ES-I3 (cell line): ENCODE results near the gene MAPK14.

Experiments used
- H3K36me3 ChIP-seq: 2 replicates; pipeline ENCODE4 v1.6.1; 2013; ENCODE audit warnings: mild to moderate bottlenecking, low read length, control low read depth, moderate library complexity; ENCODE audit not compliant: insufficient read depth
- H3K4me1 ChIP-seq: 2 replicates; pipeline ENCODE4 v1.6.1; 2013; ENCODE audit warnings: mild to moderate bottlenecking, control low read depth, low read length; ENCODE audit not compliant: insufficient read depth
- H3K9ac ChIP-seq: 2 replicates; pipeline ENCODE4 v1.6.1; 2013; ENCODE audit warnings: low read depth, mild to moderate bottlenecking, low read length, moderate library complexity
- H3K9me3 ChIP-seq: 2 replicates; pipeline ENCODE4 v1.6.1; 2013; ENCODE audit warnings: mild to moderate bottlenecking, low read length, moderate library complexity; ENCODE audit not compliant: control insufficient read depth, insufficient read depth

The MAPK14 gene

DNA sequence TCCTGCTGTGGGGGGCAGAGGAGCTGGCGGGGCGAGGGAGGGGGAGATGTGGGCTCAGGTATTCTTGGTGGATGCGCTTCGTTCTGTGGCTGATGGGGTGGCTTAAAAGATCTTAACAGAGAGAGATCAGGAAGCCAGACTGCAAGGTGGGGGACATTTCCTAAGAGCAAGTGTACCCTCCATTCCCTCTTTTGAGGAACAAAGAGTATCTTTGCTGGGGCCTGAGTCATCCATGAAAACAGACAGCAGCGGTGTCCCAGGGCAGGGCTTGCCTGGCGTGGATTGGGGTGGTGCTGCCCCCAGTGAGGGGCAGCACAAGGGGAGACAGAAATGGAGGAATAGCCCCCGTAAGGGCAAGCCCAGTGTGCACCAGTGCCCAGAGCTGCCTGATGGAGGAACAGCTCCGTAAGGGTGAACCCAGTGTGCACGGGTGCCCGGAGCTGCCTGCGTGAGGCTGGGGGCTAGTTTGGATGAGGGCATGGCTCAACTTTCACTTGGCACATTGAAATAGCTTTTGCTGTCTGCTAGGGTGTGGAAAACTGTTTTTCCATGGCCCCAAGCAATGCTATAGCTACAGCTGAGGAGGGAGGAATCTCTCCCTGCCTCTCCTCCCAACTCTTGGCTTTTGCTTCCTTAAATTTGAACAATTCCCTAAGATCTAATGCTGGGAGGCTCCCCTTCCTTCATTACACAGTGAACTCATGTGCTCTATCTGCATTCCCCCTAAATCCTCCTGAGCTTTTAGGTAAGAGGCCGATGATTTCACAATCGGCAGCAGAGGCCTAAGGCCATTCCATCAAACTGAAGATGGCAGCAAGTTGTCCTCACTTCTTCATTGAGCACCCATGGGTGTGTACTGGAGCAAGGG lies 115.6 kb downstream of the MAPK14 start:
- H3K36me3 ChIP-seq, result no peaks in the 10 kb centered on the region; the same call in 1 of the 2 replicates
- peaks cover 15% of the 10 kb centered on the region for H3K4me1 ChIP-seq
- no peak overlapping the region for H3K9ac ChIP-seq
- no peaks in the 10 kb centered on the region for H3K9me3 ChIP-seq

GRCh38 chr6:36145495-36145894 lies 117.9 kb downstream of the MAPK14 start:
- Histone ChIP-seq H3K9ac (no peak overlapping the region), H3K4me1 (peaks cover 5% of the 10 kb centered on the region; the same call in 1 of the 2 replicates), H3K9me3 (no peaks in the 10 kb centered on the region), H3K36me3 (no peaks in the 10 kb centered on the region; the same call in 1 of the 2 replicates)

- H3K9me3 ChIP-seq, result no peaks in the 10 kb centered on the region
Measured at GRCh38 chr6:36147294-36147693, 119.7 kb downstream of the MAPK14 start.

GRCh38 chr6:36149476-36149875 lies 121.9 kb downstream of the MAPK14 start:
- Histone ChIP-seq H3K9ac (no peak overlapping the region), H3K36me3 (no peaks in the 10 kb centered on the region; the same call in 1 of the 2 replicates), H3K9me3 (no peaks in the 10 kb centered on the region), H3K4me1 (no peaks in the 10 kb centered on the region)

More at GRCh38 chr6:36147294-36147693, 119.7 kb downstream of the MAPK14 start:
- H3K9ac ChIP-seq, result no peak overlapping the region
- H3K4me1 ChIP-seq, result no peaks in the 10 kb centered on the region
- no peaks in the 10 kb centered on the region; the same call in 1 of the 2 replicates for H3K36me3 ChIP-seq

DNA sequence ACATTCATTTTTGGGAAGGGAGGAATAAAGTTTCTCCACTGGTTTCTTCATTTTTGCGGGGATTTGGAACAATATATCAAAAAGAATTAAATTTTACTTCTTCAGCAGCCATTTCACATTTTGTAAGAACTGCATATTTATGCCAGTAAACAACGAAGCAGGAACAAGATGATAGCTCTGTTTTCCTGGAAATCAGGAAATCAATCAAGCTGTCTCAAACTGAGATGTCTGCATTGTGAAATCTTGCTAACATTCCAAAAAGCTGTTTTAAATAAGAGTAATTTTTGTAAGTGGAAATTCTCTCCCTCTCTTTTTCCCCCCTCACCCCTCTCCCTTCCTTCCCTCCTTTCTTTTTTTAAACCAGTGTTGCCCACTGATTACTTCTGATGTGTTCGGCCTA lies 122.7 kb downstream of the MAPK14 start:
- no peaks in the 10 kb centered on the region for H3K4me1 ChIP-seq
- no peaks in the 10 kb centered on the region for H3K9me3 ChIP-seq
- H3K36me3 ChIP-seq, result no peaks in the 10 kb centered on the region; the same call in 1 of the 2 replicates
- H3K9ac ChIP-seq, result no peak overlapping the region

- H3K9me3 ChIP-seq, result no peaks in the 10 kb centered on the region
- H3K4me1 ChIP-seq, result no peaks in the 10 kb centered on the region
- no peak overlapping the region for H3K9ac ChIP-seq
- H3K36me3 ChIP-seq, result no peaks in the 10 kb centered on the region
Measured at GRCh38 chr6:36154286-36154685, 126.7 kb downstream of the MAPK14 start.

GRCh38 chr6:36155662-36156061 lies 128.1 kb downstream of the MAPK14 start:
- Histone ChIP-seq H3K9ac (no peak overlapping the region), H3K36me3 (no peaks in the 10 kb centered on the region), H3K4me1 (no peaks in the 10 kb centered on the region), H3K9me3 (no peaks in the 10 kb centered on the region)

DNA sequence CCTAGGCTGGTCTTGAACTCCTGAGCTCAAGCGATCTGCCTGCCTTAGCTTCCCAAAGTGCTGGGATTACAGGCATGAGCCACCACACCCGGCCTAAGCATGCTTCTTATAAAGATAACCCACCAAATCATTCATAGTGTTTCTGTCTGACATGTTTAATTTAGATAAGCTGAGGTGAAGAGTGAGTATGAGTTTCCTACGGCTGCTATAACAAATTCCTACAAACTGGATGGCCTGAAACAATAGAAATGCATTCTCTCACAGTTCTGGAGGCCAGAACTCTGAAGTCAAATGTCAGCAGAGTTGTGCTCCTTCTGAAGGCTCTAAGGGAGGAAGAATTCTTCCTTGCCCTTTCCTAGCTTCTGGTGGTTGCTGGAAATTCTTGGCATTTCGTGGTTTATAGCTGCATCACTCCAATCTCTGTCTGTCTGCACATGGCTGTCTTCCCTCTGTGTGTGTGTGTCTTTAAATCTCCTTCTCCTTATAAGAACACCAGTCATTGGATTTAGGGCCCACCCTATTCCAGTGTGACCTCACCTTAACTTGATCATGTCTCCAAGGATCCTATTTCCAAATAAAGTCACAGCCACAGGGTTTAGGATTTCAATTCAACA lies 132.6 kb downstream of the MAPK14 start:
- Histone ChIP-seq H3K36me3 (no peaks in the 10 kb centered on the region), H3K9me3 (no peaks in the 10 kb centered on the region), H3K4me1 (no peaks in the 10 kb centered on the region), H3K9ac (no peak overlapping the region)
